Measurements from ENCODE around the gene MRGPRG. TPM values are rescaled to one million over a fixed set of nuclear protein-coding genes. Genes with fewer than 3 reads are reported as not detected.

MRGPRG gene
- total RNA-seq, 1 donor from 2014 or later: not detected

- peaks cover 5% of the 10 kb centered on the region for H3K27me3 ChIP-seq (ENCODE audit: control insufficient read depth, insufficient read depth, low read length)
- no peak for FAIRE-seq
- H3K4me3 ChIP-seq (ENCODE audit: low read depth, low read length): no peak overlapping the region
- H3K36me3 ChIP-seq (ENCODE audit: control insufficient read depth, insufficient read depth, low read length): no peaks in the 10 kb centered on the region
- DNase-seq (ENCODE audit: low read depth): no peak
- TF ChIP-seq CTCF (IDR thresholded peaks at IDR 0.05; ENCODE audit: insufficient read depth, low read length, severe bottlenecking): no peak
Measured at GRCh38 chr11:3230636-3231549, 12.3 kb upstream of the MRGPRG start.

- Histone ChIP-seq H3K27me3 (ENCODE audit: control insufficient read depth, insufficient read depth, low read length) (peaks cover 5% of the 10 kb centered on the region), H3K4me3 (ENCODE audit: low read depth, low read length) (no peak overlapping the region), H3K36me3 (ENCODE audit: control insufficient read depth, insufficient read depth, low read length) (no peaks in the 10 kb centered on the region)
- no peak for TF ChIP-seq CTCF (IDR thresholded peaks at IDR 0.05; ENCODE audit: insufficient read depth, low read length, severe bottlenecking)
- DNase-seq (ENCODE audit: low read depth) (no peak), FAIRE-seq (no peak)
Measured at GRCh38 chr11:3229673-3230630, 11.3 kb upstream of the MRGPRG start.

- DNase-seq (ENCODE audit: low read depth) (no peak), FAIRE-seq (no peak)
- TF ChIP-seq CTCF (IDR thresholded peaks at IDR 0.05; ENCODE audit: insufficient read depth, low read length, severe bottlenecking): no peak
- H3K27me3 ChIP-seq (ENCODE audit: control insufficient read depth, insufficient read depth, low read length): peaks cover 4% of the 10 kb centered on the region
- no peaks in the 10 kb centered on the region for H3K36me3 ChIP-seq (ENCODE audit: control insufficient read depth, insufficient read depth, low read length)
- H3K4me3 ChIP-seq (ENCODE audit: low read depth, low read length): no peak overlapping the region
Measured at GRCh38 chr11:3228445-3228829, 9.8 kb upstream of the MRGPRG start.

- H3K27me3 ChIP-seq (ENCODE audit: control insufficient read depth, insufficient read depth, low read length): peaks cover 2% of the 10 kb centered on the region
- TF ChIP-seq CTCF (IDR thresholded peaks at IDR 0.05; ENCODE audit: insufficient read depth, low read length, severe bottlenecking): no peak
- no peaks in the 10 kb centered on the region for H3K36me3 ChIP-seq (ENCODE audit: control insufficient read depth, insufficient read depth, low read length)
- FAIRE-seq (no peak), DNase-seq (ENCODE audit: low read depth) (no peak)
- H3K4me3 ChIP-seq (ENCODE audit: low read depth, low read length): no peak overlapping the region
Measured at GRCh38 chr11:3227568-3228444, 9.2 kb upstream of the MRGPRG start.

GRCh38 chr11:3226846-3227567 lies 8.4 kb upstream of the MRGPRG start:
- DNase-seq (ENCODE audit: low read depth) (no peak), FAIRE-seq (no peak)
- Histone ChIP-seq H3K27me3 (ENCODE audit: control insufficient read depth, insufficient read depth, low read length) (no peaks in the 10 kb centered on the region), H3K36me3 (ENCODE audit: control insufficient read depth, insufficient read depth, low read length) (no peaks in the 10 kb centered on the region), H3K4me3 (ENCODE audit: low read depth, low read length) (no peak overlapping the region)
- no peak for TF ChIP-seq CTCF (IDR thresholded peaks at IDR 0.05; ENCODE audit: insufficient read depth, low read length, severe bottlenecking)
